Measurements from ENCODE around the gene ZNF611. TPM values are rescaled to one million over a fixed set of nuclear protein-coding genes. Genes with fewer than 3 reads are reported as not detected.

ZNF611 gene
- 8.8 and 9.1 TPM in 2 replicates for total RNA-seq

GRCh38 chr19:52734893-52735661 lies at the start of gene ZNF611:
Gene ZNF611 (minus strand): TSS chr19:52735044. CDS start chr19:52715894, 19,150 bp downstream.

Other genes starting within 250 kb of the ZNF611 start
- gene ZNF808, start 207.4 kb downstream of the ZNF611 start, total RNA-seq: 14.5 and 18.9 TPM in 2 replicates
- 10.4 and 12.0 TPM in 2 replicates for gene ZNF701, start 164.8 kb downstream of the ZNF611 start, total RNA-seq
- gene ZNF83, start 96.7 kb downstream of the ZNF611 start, total RNA-seq: 41.7 and 42.2 TPM in 2 replicates
- gene ZNF600, start 51.7 kb upstream of the ZNF611 start, total RNA-seq: 2.4 and 3.0 TPM in 2 replicates
- 12.4 and 13.2 TPM in 2 replicates for gene ZNF28, start 86.6 kb upstream of the ZNF611 start, total RNA-seq
- 29.7 and 30.0 TPM in 2 replicates for gene ZNF468, start 122.6 kb upstream of the ZNF611 start, total RNA-seq
- gene ZNF320, start 162.6 kb upstream of the ZNF611 start, total RNA-seq: 8.1 and 10.1 TPM in 2 replicates
- 3.6 and 3.7 TPM in 2 replicates for gene ZNF888, start 188.4 kb upstream of the ZNF611 start, total RNA-seq
- gene ZNF816, start 227.8 kb upstream of the ZNF611 start, total RNA-seq: 9.5 and 11.3 TPM in 2 replicates